ENCODE measurements around the gene CNIH1. TPM values are rescaled to one million over a fixed set of nuclear protein-coding genes. Genes with fewer than 3 reads are reported as not detected.

CNIH1 gene
- total RNA-seq, 6 experiments from 2014 or later, result 95.9 to 209 (median 157) TPM

DNA sequence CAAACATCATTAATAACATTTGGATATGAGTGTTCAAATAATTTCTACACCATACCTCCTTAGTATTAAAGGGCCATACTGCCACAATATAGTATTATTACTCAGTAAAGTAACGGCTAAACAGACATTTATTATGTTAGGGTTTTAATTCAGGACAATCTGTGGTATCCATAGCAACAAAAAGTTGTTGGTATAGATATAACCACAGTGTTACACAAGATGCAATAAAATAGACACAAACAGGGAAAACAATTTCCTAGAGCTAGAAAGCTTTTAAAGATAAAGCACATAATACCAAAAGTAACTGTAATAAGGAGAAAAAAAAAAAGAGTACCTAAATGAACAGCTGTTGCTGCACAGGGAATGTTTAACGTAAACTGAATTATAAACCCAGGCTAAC is 16.1 kb downstream of the CNIH1 start:
- H3K27me3 ChIP-seq, result no peaks in the 10 kb centered on the region
- peaks cover 6 to 46% (median 15%) of the 10 kb centered on the region in 4 donors for H3K36me3 ChIP-seq
- 68% methylated on average over 2 of the region's 2 CpGs for WGBS (ENCODE audit: insufficient coverage, low coverage, low lambda C conversion rate, missing lambda C conversion rate)
- DNase-seq (no peak), ATAC-seq (no peak)
- H3K27ac ChIP-seq, result no peak overlapping the region
- intact Hi-C loops (cut with DNase I), result no loop called here
- TF ChIP-seq, protein P1, sequence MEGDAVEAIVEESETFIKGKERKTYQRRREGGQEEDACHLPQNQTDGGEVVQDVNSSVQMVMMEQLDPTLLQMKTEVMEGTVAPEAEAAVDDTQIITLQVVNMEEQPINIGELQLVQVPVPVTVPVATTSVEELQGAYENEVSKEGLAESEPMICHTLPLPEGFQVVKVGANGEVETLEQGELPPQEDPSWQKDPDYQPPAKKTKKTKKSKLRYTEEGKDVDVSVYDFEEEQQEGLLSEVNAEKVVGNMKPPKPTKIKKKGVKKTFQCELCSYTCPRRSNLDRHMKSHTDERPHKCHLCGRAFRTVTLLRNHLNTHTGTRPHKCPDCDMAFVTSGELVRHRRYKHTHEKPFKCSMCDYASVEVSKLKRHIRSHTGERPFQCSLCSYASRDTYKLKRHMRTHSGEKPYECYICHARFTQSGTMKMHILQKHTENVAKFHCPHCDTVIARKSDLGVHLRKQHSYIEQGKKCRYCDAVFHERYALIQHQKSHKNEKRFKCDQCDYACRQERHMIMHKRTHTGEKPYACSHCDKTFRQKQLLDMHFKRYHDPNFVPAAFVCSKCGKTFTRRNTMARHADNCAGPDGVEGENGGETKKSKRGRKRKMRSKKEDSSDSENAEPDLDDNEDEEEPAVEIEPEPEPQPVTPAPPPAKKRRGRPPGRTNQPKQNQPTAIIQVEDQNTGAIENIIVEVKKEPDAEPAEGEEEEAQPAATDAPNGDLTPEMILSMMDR (IDR thresholded peaks at IDR 0.05), result no peak
- no peak for TF ChIP-seq POLR2A (IDR thresholded peaks at IDR 0.05)
- H3K9me3 ChIP-seq, result no peaks in the 10 kb centered on the region
- H3K4me3 ChIP-seq, result no peak overlapping the region
- H3K4me1 ChIP-seq, result peaks cover 0 to 6% (median 0%) of the 10 kb centered on the region in 4 donors

DNA sequence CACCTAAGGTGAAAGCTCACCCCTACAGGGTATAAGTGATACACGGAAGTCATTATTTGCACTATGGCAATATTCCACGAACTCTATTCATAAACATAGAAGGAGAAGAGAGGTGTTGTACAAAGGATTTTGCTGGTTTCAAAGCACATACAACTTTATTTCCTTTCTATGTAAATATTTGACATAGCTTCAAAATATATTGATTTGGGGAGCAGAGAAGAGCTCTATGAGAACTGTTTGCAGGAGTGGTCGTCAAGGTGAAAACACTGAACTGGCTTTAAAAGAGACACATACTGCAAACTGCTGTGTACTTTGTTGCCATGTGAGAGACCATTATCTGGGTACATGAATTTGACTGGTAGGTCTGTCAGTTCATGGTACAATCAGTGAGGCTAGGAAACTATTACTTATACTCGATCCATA is 16.7 kb downstream of the CNIH1 start:
- Histone ChIP-seq H3K4me3 (no peak overlapping the region), H3K27ac (no peak overlapping the region), H3K36me3 (peaks cover 6 to 40% (median 12%) of the 10 kb centered on the region in 4 donors), H3K27me3 (no peaks in the 10 kb centered on the region), H3K4me1 (peaks cover 0 to 6% (median 0%) of the 10 kb centered on the region in 4 donors), H3K9me3 (no peaks in the 10 kb centered on the region)
- peak in 1 of 4 donors; percentile 50 for ATAC-seq
- intact Hi-C loops (cut with DNase I), result no loop called here
- TF ChIP-seq, protein P1 (IDR thresholded peaks at IDR 0.05), result no peak
- no peak for TF ChIP-seq POLR2A (IDR thresholded peaks at IDR 0.05)
- DNase-seq, result no peak
- WGBS (ENCODE audit: insufficient coverage, low coverage, low lambda C conversion rate, missing lambda C conversion rate), result 39% methylated on average over 4 of the region's 4 CpGs

DNA sequence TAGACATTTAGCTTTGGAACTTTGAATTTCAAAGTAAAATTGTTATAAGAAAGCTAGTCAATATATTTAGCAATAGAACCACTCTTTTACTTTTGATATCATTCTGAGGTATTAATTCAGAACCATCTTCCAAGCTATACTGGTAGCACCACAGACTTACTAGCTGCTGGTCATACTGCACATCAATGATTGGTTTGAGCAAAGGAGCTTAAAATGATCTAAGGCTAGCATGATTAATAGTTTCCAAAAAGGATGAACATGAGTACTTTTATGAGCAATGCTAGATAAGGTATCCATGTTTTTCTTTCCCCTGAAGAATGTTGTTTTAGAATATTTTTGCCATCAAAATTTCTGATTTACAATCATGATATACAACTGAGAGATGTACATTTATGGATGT is 17.2 kb downstream of the CNIH1 start:
- no peak for TF ChIP-seq POLR2A (IDR thresholded peaks at IDR 0.05)
- TF ChIP-seq, protein P1 (IDR thresholded peaks at IDR 0.05), result no peak
- ATAC-seq, result no peak
- H3K27ac ChIP-seq, result no peak overlapping the region
- no peak for DNase-seq
- peaks cover 0 to 6% (median 0%) of the 10 kb centered on the region in 4 donors for H3K4me1 ChIP-seq
- no peaks in the 10 kb centered on the region for H3K27me3 ChIP-seq
- H3K9me3 ChIP-seq, result no peaks in the 10 kb centered on the region
- H3K4me3 ChIP-seq, result no peak overlapping the region
- peaks cover 2 to 35% (median 9%) of the 10 kb centered on the region in 4 donors for H3K36me3 ChIP-seq
- intact Hi-C loops (cut with DNase I), result no loop called here

DNA sequence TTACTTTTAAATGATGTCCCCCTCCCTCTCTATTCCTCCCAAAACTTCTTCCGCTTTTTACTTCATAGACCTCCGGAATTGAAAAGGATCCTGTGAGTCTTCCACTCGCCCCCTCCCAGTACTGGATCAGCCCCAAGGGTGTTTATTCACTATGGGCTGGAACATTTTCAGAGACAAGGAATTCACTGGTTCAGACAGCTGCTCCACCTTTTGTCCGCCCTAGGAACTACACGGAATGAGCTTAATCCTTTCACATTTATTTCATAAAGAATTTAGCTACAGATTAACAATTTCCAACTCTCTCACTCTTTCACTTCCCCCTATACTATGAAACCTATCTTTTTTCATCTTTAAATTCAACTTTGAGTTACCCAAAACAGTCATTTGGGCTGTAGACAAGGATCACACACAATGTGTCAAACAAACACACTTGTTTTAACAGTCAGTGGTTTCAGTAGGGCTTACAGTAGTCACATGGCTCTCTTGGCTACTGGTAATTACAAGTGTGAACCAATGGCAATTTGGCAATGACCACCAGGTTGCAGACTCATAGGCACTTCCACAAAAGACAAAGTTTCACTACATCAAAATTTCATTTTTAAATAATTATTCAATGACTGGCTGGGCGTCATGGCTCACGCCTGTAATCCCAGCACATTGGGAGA is 20.6 kb downstream of the CNIH1 start:
- intact Hi-C loops (cut with DNase I), result no loop called here
- H3K27me3 ChIP-seq, result no peaks in the 10 kb centered on the region
- TF ChIP-seq, protein P1 (IDR thresholded peaks at IDR 0.05), result peak; percentile 42 to 61 (median 56)
- no peak for TF ChIP-seq POLR2A (IDR thresholded peaks at IDR 0.05)
- H3K27ac ChIP-seq, result no peak overlapping the region
- WGBS (ENCODE audit: insufficient coverage, low coverage, low lambda C conversion rate, missing lambda C conversion rate), result 23% methylated on average over 5 of the region's 7 CpGs
- no peak overlapping the region for H3K4me3 ChIP-seq
- peaks cover 0 to 5% (median 0%) of the 10 kb centered on the region in 4 donors for H3K4me1 ChIP-seq
- DNase-seq (no peak), ATAC-seq (peak; percentile 73 to 82 (median 78))
- H3K36me3 ChIP-seq, result peaks cover 0 to 6% (median 1%) of the 10 kb centered on the region in 4 donors
- H3K9me3 ChIP-seq, result no peaks in the 10 kb centered on the region
